ENCODE results near the gene MBNL1. TPM values are rescaled to one million over a fixed set of nuclear protein-coding genes. Genes with fewer than 3 reads are reported as not detected.
A peak's percentile ranks its signal among the peaks of the same experiment; 100 is the strongest.

The MBNL1 gene
- total RNA-seq, 1 donor = 545 TPM

GRCh38 chr3:152259468-152259867 is 9.3 kb upstream of the MBNL1 start:
- H3K27ac ChIP-seq (ENCODE audit: low read depth, low read length) = peak overlapping the region; percentile 94
- H3K27me3 ChIP-seq (ENCODE audit: insufficient read depth, low read length) = no peaks in the 10 kb centered on the region
- H4K20me1 ChIP-seq (ENCODE audit: insufficient read depth, low read length) = no peaks in the 10 kb centered on the region
- H3K36me3 ChIP-seq (ENCODE audit: insufficient read depth, low read length) = no peaks in the 10 kb centered on the region
- peaks cover 29% of the 10 kb centered on the region for H3K4me1 ChIP-seq (ENCODE audit: insufficient read depth, low read length)
- no peak overlapping the region for H2AFZ ChIP-seq (ENCODE audit: low read length)
- H3K4me2 ChIP-seq (ENCODE audit: insufficient read depth, low read length) = no peak overlapping the region
- no peaks in the 10 kb centered on the region for H3K9me3 ChIP-seq (ENCODE audit: low read depth, low read length)
- no peak for DNase-seq (ENCODE audit: insufficient read length, low spot score, missing footprints)
- no peaks in the 10 kb centered on the region for H3K79me2 ChIP-seq (ENCODE audit: insufficient read depth, low read length)
- H3K4me3 ChIP-seq (ENCODE audit: insufficient read depth, low read length) = no peak overlapping the region
- TF ChIP-seq, protein P1, sequence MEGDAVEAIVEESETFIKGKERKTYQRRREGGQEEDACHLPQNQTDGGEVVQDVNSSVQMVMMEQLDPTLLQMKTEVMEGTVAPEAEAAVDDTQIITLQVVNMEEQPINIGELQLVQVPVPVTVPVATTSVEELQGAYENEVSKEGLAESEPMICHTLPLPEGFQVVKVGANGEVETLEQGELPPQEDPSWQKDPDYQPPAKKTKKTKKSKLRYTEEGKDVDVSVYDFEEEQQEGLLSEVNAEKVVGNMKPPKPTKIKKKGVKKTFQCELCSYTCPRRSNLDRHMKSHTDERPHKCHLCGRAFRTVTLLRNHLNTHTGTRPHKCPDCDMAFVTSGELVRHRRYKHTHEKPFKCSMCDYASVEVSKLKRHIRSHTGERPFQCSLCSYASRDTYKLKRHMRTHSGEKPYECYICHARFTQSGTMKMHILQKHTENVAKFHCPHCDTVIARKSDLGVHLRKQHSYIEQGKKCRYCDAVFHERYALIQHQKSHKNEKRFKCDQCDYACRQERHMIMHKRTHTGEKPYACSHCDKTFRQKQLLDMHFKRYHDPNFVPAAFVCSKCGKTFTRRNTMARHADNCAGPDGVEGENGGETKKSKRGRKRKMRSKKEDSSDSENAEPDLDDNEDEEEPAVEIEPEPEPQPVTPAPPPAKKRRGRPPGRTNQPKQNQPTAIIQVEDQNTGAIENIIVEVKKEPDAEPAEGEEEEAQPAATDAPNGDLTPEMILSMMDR (IDR thresholded peaks at IDR 0.05; ENCODE audit: extremely low read depth, low read depth, low read length) = no peak

DNA sequence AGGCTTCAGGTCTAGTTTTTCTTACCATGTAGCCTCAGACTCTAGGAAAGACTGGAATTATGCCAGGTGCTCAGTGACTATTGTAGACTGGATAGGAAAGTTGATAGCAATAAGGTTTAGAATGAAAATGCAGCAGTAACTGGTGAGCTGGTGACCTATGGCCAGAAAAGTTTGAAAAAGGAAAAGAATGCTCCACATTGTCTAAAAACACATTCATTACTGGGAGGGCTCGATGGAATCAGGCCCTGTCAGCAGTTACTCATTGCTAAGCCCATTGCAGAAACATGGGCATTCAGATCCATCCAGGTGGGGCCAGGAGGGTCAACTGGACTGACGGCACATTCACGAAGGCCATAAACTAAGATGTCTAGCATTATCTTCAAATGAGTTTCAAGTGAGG is 8.7 kb upstream of the MBNL1 start:
- H3K27me3 ChIP-seq (ENCODE audit: insufficient read depth, low read length) = no peaks in the 10 kb centered on the region
- peak overlapping the region; percentile 21 for H3K27ac ChIP-seq (ENCODE audit: low read depth, low read length)
- H4K20me1 ChIP-seq (ENCODE audit: insufficient read depth, low read length) = no peaks in the 10 kb centered on the region
- no peak overlapping the region for H3K4me3 ChIP-seq (ENCODE audit: insufficient read depth, low read length)
- H3K4me1 ChIP-seq (ENCODE audit: insufficient read depth, low read length) = peaks cover 29% of the 10 kb centered on the region
- H3K4me2 ChIP-seq (ENCODE audit: insufficient read depth, low read length) = peak overlapping the region; percentile 7
- no peaks in the 10 kb centered on the region for H3K36me3 ChIP-seq (ENCODE audit: insufficient read depth, low read length)
- no peaks in the 10 kb centered on the region for H3K79me2 ChIP-seq (ENCODE audit: insufficient read depth, low read length)
- no peak overlapping the region for H2AFZ ChIP-seq (ENCODE audit: low read length)
- TF ChIP-seq, protein P1 (IDR thresholded peaks at IDR 0.05; ENCODE audit: extremely low read depth, low read depth, low read length) = no peak
- H3K9me3 ChIP-seq (ENCODE audit: low read depth, low read length) = no peaks in the 10 kb centered on the region
- DNase-seq (ENCODE audit: insufficient read length, low spot score, missing footprints) = no peak

DNA sequence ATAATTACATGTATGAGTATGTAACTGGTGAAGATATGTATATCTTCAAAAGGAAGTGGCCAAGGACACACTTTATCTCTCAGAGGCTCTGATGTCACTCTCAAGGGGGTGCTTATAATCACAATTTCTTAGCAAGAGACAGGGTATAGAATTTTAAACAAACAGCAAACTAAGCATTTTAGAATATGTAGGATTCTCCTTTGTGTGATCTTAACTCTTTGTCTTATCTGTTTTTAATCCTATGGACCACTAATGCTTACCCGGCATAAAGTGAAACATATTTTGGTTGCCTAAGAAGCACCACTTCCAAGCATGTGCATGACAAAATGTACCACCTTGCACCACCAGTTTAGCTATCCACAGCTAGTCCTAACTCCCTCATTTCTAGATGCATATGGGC is 8.2 kb upstream of the MBNL1 start:
- TF ChIP-seq, protein P1 (IDR thresholded peaks at IDR 0.05; ENCODE audit: extremely low read depth, low read depth, low read length) = no peak
- H3K79me2 ChIP-seq (ENCODE audit: insufficient read depth, low read length) = no peaks in the 10 kb centered on the region
- H3K4me1 ChIP-seq (ENCODE audit: insufficient read depth, low read length) = peaks cover 29% of the 10 kb centered on the region
- no peaks in the 10 kb centered on the region for H4K20me1 ChIP-seq (ENCODE audit: insufficient read depth, low read length)
- H3K36me3 ChIP-seq (ENCODE audit: insufficient read depth, low read length) = no peaks in the 10 kb centered on the region
- H3K27ac ChIP-seq (ENCODE audit: low read depth, low read length) = no peak overlapping the region
- H3K4me3 ChIP-seq (ENCODE audit: insufficient read depth, low read length) = no peak overlapping the region
- no peak overlapping the region for H3K4me2 ChIP-seq (ENCODE audit: insufficient read depth, low read length)
- no peak overlapping the region for H2AFZ ChIP-seq (ENCODE audit: low read length)
- no peaks in the 10 kb centered on the region for H3K9me3 ChIP-seq (ENCODE audit: low read depth, low read length)
- H3K27me3 ChIP-seq (ENCODE audit: insufficient read depth, low read length) = no peaks in the 10 kb centered on the region
- DNase-seq (ENCODE audit: insufficient read length, low spot score, missing footprints) = no peak

GRCh38 chr3:152261329-152261728 is 7.4 kb upstream of the MBNL1 start:
- H4K20me1 ChIP-seq (ENCODE audit: insufficient read depth, low read length) = no peaks in the 10 kb centered on the region
- no peaks in the 10 kb centered on the region for H3K9me3 ChIP-seq (ENCODE audit: low read depth, low read length)
- H3K4me1 ChIP-seq (ENCODE audit: insufficient read depth, low read length) = peaks cover 36% of the 10 kb centered on the region
- no peak overlapping the region for H3K27ac ChIP-seq (ENCODE audit: low read depth, low read length)
- TF ChIP-seq, protein P1 (IDR thresholded peaks at IDR 0.05; ENCODE audit: extremely low read depth, low read depth, low read length) = no peak
- DNase-seq (ENCODE audit: insufficient read length, low spot score, missing footprints) = no peak
- H3K79me2 ChIP-seq (ENCODE audit: insufficient read depth, low read length) = no peaks in the 10 kb centered on the region
- H3K4me2 ChIP-seq (ENCODE audit: insufficient read depth, low read length) = no peak overlapping the region
- H3K27me3 ChIP-seq (ENCODE audit: insufficient read depth, low read length) = no peaks in the 10 kb centered on the region
- H2AFZ ChIP-seq (ENCODE audit: low read length) = no peak overlapping the region
- H3K36me3 ChIP-seq (ENCODE audit: insufficient read depth, low read length) = no peaks in the 10 kb centered on the region
- H3K4me3 ChIP-seq (ENCODE audit: insufficient read depth, low read length) = no peak overlapping the region
